Nephron (organoid): Measurements from ENCODE around the gene CSNK2B.

Experiments
- H3K27ac Mint-ChIP-seq, 3 experiments: 2 replicates each; pipeline ENCODE4 v1.8.0; 2020; ENCODE audit warnings: mixed read lengths in 3 of 3, mild to moderate bottlenecking in 2 of 3, moderate library complexity in 1 of 3
- H3K27me3 Mint-ChIP-seq: 2 replicates; pipeline ENCODE4 v1.8.0; 2021; ENCODE audit warnings: low read depth, mild to moderate bottlenecking, moderate library complexity, mixed read lengths
- H3K36me3 Mint-ChIP-seq: 2 replicates; pipeline ENCODE4 v1.8.0; 2020; ENCODE audit warnings: low read depth, mixed read lengths
- H3K4me1 Mint-ChIP-seq: 2 replicates; pipeline ENCODE4 v1.8.0; 2020; ENCODE audit warnings: mixed read lengths
- H3K4me3 Mint-ChIP-seq, 3 experiments: 2 replicates each; pipeline ENCODE4 v1.8.0; 2020; ENCODE audit warnings: mild to moderate bottlenecking in 3 of 3, mixed read lengths in 3 of 3, moderate library complexity in 2 of 3
- H3K9me3 Mint-ChIP-seq: 2 replicates; pipeline ENCODE4 v1.8.0; 2020; ENCODE audit warnings: mixed read lengths
- CTCF ChIP-seq, 3 experiments: fragments of 200-600 bp; sonication (generic); IDR thresholded peaks; one replicate each; pipeline ENCODE4 v1.5.0; 2021; ENCODE audit warnings: antibody characterized with exemption in 3 of 3; ENCODE audit not compliant: unreplicated experiment in 3 of 3

CSNK2B gene

GRCh38 chr6:31702405-31702818 lies 36.5 kb downstream of the CSNK2B start:
- H3K27me3 Mint-ChIP-seq: peaks cover 3% of the 10 kb centered on the region
- no peaks in the 10 kb centered on the region for H3K9me3 Mint-ChIP-seq
- H3K4me3 Mint-ChIP-seq: peak overlapping the region; percentile 98 to 99 (median 98)
- H3K4me1 Mint-ChIP-seq: peaks cover 16% of the 10 kb centered on the region
- H3K36me3 Mint-ChIP-seq: peaks cover 16% of the 10 kb centered on the region
- H3K27ac Mint-ChIP-seq: peak overlapping the region; percentile 90 to 96 (median 94)
- no peak for TF ChIP-seq CTCF (IDR thresholded peaks at IDR 0.05; ENCODE audit: unreplicated experiment in 3 of 3)

- Mint-ChIP-seq H3K36me3 (peaks cover 9% of the 10 kb centered on the region), H3K9me3 (no peaks in the 10 kb centered on the region), H3K4me3 (peak within 1 kb of the TSS; percentile 98 to 99 (median 98)), H3K27me3 (peaks cover 3% of the 10 kb centered on the region), H3K27ac (peak within 1 kb of the TSS; percentile 90 to 96 (median 94)), H3K4me1 (peaks cover 16% of the 10 kb centered on the region)
- TF ChIP-seq CTCF (IDR thresholded peaks at IDR 0.05; ENCODE audit: unreplicated experiment in 3 of 3): peak in 1 of 3 experiments; percentile 12
These were observed 37.2 kb downstream of the CSNK2B start, which contains the start of gene ABHD16A for GRCh38 chr6:31702819-31703716. ABHD16A (minus strand) TSS chr6:31703324; CDS start chr6:31703281, 43 bp downstream.

GRCh38 chr6:31705931-31706330 lies 40.1 kb downstream of the CSNK2B start:
- H3K27me3 Mint-ChIP-seq: peaks cover 3% of the 10 kb centered on the region
- no peak overlapping the region for H3K27ac Mint-ChIP-seq
- no peaks in the 10 kb centered on the region for H3K9me3 Mint-ChIP-seq
- H3K36me3 Mint-ChIP-seq: peaks cover 4% of the 10 kb centered on the region
- peak overlapping the region in 1 of 3 experiments; percentile 5 for H3K4me3 Mint-ChIP-seq
- TF ChIP-seq CTCF (IDR thresholded peaks at IDR 0.05; ENCODE audit: unreplicated experiment in 3 of 3): no peak
- H3K4me1 Mint-ChIP-seq: peaks cover 14% of the 10 kb centered on the region

- peaks cover 3% of the 10 kb centered on the region for H3K27me3 Mint-ChIP-seq
- no peaks in the 10 kb centered on the region for H3K36me3 Mint-ChIP-seq
- TF ChIP-seq CTCF (IDR thresholded peaks at IDR 0.05; ENCODE audit: unreplicated experiment in 3 of 3): no peak
- H3K4me3 Mint-ChIP-seq: peak within 1 kb of the TSS in 2 of 3 experiments; percentile 56 to 61
- H3K9me3 Mint-ChIP-seq: no peaks in the 10 kb centered on the region
- H3K4me1 Mint-ChIP-seq: peaks cover 8% of the 10 kb centered on the region
- H3K27ac Mint-ChIP-seq: no peak within 1 kb of the TSS
These were observed 40.7 kb downstream of the CSNK2B start, which contains the start of gene LY6G6F for GRCh38 chr6:31706599-31706998. LY6G6F (plus strand) TSS chr6:31706866; CDS start chr6:31706907, 41 bp downstream.

- H3K27me3 Mint-ChIP-seq: peaks cover 7% of the 10 kb centered on the region
- no peak overlapping the region for H3K27ac Mint-ChIP-seq
- H3K9me3 Mint-ChIP-seq: no peaks in the 10 kb centered on the region
- TF ChIP-seq CTCF (IDR thresholded peaks at IDR 0.05; ENCODE audit: unreplicated experiment in 3 of 3): no peak
- no peaks in the 10 kb centered on the region for H3K36me3 Mint-ChIP-seq
- peaks cover 15% of the 10 kb centered on the region for H3K4me1 Mint-ChIP-seq
- no peak overlapping the region for H3K4me3 Mint-ChIP-seq
These were observed 41.8 kb downstream of the CSNK2B start for GRCh38 chr6:31707701-31708100.
